HG03097 (cell line): Measurements from ENCODE around the gene FAM184A.
"Not testable (repeated sequence)": the region's sequence is repeated elsewhere in the genome, so short reads cannot be mapped to it uniquely, and the experiment has no call there.

Experiments
- ATAC-seq: cut with Tn5 transposase; IDR thresholded peaks from one replicate; pipeline ENCODE4 v1.9.1; 2021; ENCODE audit not compliant: unreplicated experiment, low FRiP score

Gene FAM184A

GRCh38 chr6:119025793-119026192, 52.7 kb downstream of the FAM184A start:
- no peak for ATAC-seq

GRCh38 chr6:119024111-119024510, 54.4 kb downstream of the FAM184A start:
- no peak for ATAC-seq

- ATAC-seq, result no peak
These were observed 55.7 kb downstream of the FAM184A start for GRCh38 chr6:119022796-119023195.

GRCh38 chr6:119020597-119021561, 57.6 kb downstream of the FAM184A start:
- ATAC-seq, result no peak

GRCh38 chr6:119015165-119015564, 63.3 kb downstream of the FAM184A start:
- ATAC-seq, result not testable (repeated sequence)

- ATAC-seq, result no peak
These were observed 65.9 kb downstream of the FAM184A start for GRCh38 chr6:119012521-119012920.

DNA sequence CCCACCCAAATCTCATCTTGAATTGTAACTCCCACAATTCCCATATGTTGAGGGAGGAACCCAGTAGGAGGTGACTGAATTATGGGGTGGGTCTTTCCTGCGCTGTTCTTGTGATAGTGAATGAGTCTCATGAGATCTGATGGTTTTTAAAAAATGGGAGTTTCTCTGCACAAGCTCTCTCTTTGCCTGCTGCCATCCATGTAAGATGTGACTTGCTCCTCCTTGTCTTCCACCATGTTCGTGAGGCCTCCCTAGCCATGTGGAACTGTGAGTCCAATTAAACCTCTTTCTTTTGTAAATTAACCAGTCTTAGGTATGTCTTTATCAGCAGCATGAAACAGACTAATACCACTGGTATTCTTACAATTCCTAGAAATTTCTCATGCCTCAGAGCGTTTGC, 69.2 kb downstream of the FAM184A start:
- not testable (repeated sequence) for ATAC-seq

DNA sequence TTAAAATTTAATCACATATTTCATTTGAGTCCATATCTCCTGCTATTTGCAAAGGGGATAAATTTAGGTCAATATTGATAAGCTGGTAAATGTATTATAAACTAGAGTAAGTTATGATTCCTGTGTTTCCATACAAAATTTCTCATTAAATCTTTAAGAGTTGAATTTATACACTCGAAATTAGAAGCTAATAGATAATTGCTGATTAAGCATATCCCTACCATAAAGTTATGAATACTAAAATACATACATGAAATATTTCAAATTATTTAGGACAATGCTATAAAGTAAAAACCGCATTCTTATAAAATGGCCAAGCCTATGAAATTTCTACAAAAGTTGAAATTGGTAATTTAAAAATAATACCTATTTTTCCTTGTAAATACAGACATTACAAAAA, 71.5 kb downstream of the FAM184A start:
- ATAC-seq, result no peak

- ATAC-seq, result no peak
These were observed 76.4 kb downstream of the FAM184A start for GRCh38 chr6:119002069-119002468.

DNA sequence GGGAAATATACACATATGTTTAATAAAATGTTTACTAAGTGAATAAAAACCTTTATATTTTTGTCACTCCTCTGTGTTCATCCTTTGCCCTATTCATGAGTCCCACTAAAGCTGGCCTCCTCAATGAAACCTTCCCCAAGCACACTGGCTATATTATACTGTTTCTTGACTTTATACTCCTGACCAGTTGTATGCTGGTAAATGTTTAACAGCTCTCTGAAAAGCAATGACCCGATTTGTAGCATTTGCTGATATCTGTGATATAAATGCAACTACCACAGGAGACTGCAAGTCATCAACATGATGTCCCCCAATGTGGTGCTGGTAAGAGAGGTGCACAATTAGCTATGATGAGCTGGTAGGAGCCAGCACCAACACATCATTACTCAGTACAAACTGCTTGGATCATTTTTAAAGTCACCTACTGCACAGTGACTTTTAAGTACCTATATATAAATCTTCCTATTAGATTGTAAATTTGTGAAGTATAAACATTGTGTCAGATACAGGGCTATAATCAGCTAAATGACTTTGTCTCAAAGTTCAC, 78.9 kb downstream of the FAM184A start:
- ATAC-seq, result no peak

DNA sequence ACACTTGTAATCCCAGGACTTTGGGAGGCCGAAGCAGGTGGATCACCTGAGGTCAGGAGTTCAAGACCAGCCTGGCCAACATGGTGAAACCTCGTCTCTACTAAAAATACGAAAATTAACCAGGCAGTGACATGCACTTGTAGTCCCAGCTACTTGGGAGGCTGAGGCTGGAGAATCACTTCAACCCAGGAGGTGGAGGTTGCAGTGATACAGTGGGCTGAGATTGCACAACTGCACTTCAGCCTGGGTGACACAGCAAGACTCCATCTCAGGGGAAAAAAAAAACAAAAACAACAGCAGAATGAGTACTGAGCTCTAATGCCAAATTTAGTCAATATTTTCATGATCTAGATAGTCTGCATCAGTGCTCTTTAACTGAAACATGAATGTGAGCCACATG, 81.0 kb downstream of the FAM184A start:
- not testable (repeated sequence) for ATAC-seq

- ATAC-seq, result no peak
These were observed 82.1 kb downstream of the FAM184A start for GRCh38 chr6:118996289-118996820.

- ATAC-seq, result no peak
These were observed 84.6 kb downstream of the FAM184A start for GRCh38 chr6:118993803-118994251.

- ATAC-seq, result no peak
These were observed 85.1 kb downstream of the FAM184A start for GRCh38 chr6:118993358-118993757.

DNA sequence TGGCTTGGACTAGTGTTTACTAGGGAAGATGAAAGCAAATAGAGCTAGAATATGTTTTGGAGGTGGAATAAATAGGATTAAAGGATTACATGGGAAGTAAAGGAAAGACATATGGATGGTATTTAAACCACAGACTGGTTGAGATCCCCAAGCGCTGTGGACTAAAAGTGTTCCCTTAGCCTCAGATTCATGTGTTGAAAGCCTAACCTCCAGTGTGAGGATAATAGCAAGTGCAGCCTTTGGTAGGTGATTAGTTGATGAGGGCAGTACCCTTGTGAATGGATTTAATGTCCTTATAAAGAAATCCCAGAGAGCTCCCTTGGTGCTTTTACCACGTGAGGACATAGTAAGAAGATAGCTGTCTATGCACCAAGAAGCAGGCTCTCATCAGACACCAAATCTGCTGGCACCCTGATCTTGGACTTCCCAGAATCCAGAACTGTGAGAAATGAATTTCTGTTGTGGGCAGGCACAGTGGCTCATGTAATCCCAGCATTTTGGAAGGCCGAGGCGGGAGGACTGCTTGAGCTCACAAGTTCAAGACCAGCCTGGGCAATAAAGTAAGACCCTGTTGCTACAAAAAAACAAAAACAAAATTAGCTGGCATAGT, 86.2 kb downstream of the FAM184A start:
- no peak for ATAC-seq

GRCh38 chr6:118986312-118986711, 92.2 kb downstream of the FAM184A start:
- no peak for ATAC-seq

GRCh38 chr6:118985123-118985830, 93.2 kb downstream of the FAM184A start:
- no peak for ATAC-seq

GRCh38 chr6:118984342-118984741, 94.1 kb downstream of the FAM184A start:
- ATAC-seq, result peak; percentile 77

DNA sequence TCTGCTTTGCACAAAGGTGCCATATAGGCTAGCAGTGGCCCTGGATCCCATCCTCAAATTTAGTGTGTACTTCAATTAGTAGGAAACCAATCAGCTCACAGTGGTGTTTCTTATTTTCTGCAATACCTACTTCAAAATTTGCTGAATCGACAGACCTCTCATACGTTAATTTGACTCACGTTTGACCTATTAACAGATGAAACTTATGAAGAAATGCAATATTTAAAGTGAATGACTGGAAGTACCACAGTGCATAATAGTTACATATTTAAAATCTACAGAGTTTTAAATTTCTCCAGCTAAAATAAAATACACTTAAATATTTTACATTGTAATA, 95.9 kb downstream of the FAM184A start:
- no peak for ATAC-seq

DNA sequence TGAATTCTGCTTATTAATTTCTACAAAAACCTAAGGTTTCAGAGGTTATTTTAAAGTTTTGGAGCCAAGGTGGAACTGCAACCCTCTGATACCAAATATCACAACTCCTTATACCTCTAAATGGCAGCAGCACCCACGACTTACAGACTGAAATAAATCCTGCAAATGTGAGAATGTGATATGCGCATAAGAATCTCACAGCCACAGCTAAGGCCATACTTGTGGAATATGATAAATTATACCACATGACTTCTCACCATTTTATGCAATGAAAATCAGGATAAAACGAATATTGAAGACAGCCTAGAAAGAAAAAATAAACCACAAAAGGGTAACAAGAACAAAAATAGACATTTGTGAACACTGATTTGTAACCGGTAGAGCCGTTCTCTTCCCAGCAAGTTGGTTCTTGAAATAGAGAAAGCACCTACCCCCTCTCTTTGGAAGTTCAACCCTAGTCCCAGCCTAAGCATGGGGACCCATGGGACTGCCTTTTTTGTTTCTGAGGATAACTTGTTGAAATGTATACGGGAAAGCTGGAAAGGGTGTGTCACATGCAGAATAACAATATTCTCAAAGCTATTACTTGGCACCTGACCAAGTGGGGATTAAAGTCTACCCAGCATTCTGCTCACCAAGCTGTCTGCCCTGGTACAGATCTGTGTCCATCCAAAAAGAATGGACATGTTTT, 96.4 kb downstream of the FAM184A start:
- ATAC-seq, result no peak
